Adrenal gland (tissue), 5 donors: ENCODE data around the gene DHH.

ENCODE experiments used
- CTCF ChIP-seq, 6 experiments: fragments of 450-650 bp in 4 of 6; fragments of 200-600 bp in 2 of 6; sonication (generic) in 1 of 6; IDR thresholded peaks; 1 replicate in 5 of 6; 2 replicates in 1 of 6; pipeline versions ENCODE4 v1.5.1 to v1.8.0; 2016 to 2021; ENCODE audit warnings: antibody characterized with exemption in 6 of 6, mild to moderate bottlenecking in 2 of 6, moderate library complexity in 1 of 6
- POLR2A ChIP-seq, 2 donors: fragments of 450-650 bp; IDR thresholded peaks; one replicate each; pipeline ENCODE4 v1.6.1; 2017; ENCODE audit warnings: antibody characterized with exemption in 2 of 2, mild to moderate bottlenecking in 2 of 2, moderate library complexity in 1 of 2
- donor health status: DM: no; HTN: no; CAD: no.

GRCh38 chr12:49088150-49088931 lies 6.3 kb downstream of the DHH start:
- TF ChIP-seq POLR2A (IDR thresholded peaks at IDR 0.05) (no peak), CTCF (IDR thresholded peaks at IDR 0.05) (peak; percentile 82 to 89 (median 86))
